Small intestine (tissue), 7 donors: ENCODE results near the gene ELF3. TPM values are rescaled to one million over a fixed set of nuclear protein-coding genes. Genes with fewer than 3 reads are reported as not detected.
A peak's percentile ranks its signal among the peaks of the same experiment; 100 is the strongest.
"Not testable (repeated sequence)": the region's sequence is repeated elsewhere in the genome, so short reads cannot be mapped to it uniquely, and the experiment has no call there.

Source experiments
- DNase-seq, 2 donors: peaks; one replicate each; pipeline versions ENCODE4 v3.0.0 to v3.0.0-alpha.2; 2013
- FAIRE-seq: peaks from 2 replicates; lab custom pipeline; 2012; peaks lifted over from hg19 to GRCh38; lab: Jason Lieb, UNC
- H3K27ac ChIP-seq, 3 donors: one replicate each; pipeline ENCODE4 v1.5.1; 2013; ENCODE audit warnings: low read length in 2 of 3, mild to moderate bottlenecking in 2 of 3, control low read depth in 1 of 3, inconsistent platforms in 1 of 3, low read depth in 1 of 3, moderate library complexity in 1 of 3
- H3K27me3 ChIP-seq, 3 donors: one replicate each; pipeline ENCODE4 v1.6.1; 2013; ENCODE audit warnings: low read length in 3 of 3, inconsistent platforms in 1 of 3; ENCODE audit not compliant: control insufficient read depth in 3 of 3, insufficient read depth in 3 of 3
- H3K36me3 ChIP-seq, 3 donors: one replicate each; pipeline ENCODE4 v1.6.1; 2013; ENCODE audit warnings: low read length in 3 of 3, inconsistent platforms in 1 of 3, low read depth in 1 of 3, mild to moderate bottlenecking in 1 of 3, moderate library complexity in 1 of 3; ENCODE audit not compliant: control insufficient read depth in 3 of 3, insufficient read depth in 2 of 3
- H3K4me1 ChIP-seq, 3 donors: one replicate each; pipeline ENCODE4 v1.6.1; 2013; ENCODE audit warnings: low read length in 2 of 3, inconsistent platforms in 1 of 3, low read depth in 1 of 3, mild to moderate bottlenecking in 1 of 3, moderate library complexity in 1 of 3; ENCODE audit not compliant: control insufficient read depth in 3 of 3, insufficient read depth in 2 of 3
- H3K4me3 ChIP-seq, 3 donors: one replicate each; pipeline ENCODE4 v1.5.1; 2013; ENCODE audit warnings: low read length in 3 of 3, control low read depth in 1 of 3, inconsistent platforms in 1 of 3, low read depth in 1 of 3, mild to moderate bottlenecking in 1 of 3, moderate library complexity in 1 of 3
- H3K9me3 ChIP-seq, 2 donors: one replicate each; pipeline ENCODE4 v1.6.1; 2013; ENCODE audit warnings: low read depth in 1 of 2, low read length in 1 of 2; ENCODE audit not compliant: control insufficient read depth in 2 of 2, insufficient read depth in 1 of 2
- WGBS, 3 donors: extraction: QIAGEN DNeasy Blood & Tissue Kit; methylation state at CpG; one replicate each; pipeline ENCODE4 v1.1.7; 2013; 5-methylcytosine and 5-hydroxymethylcytosine counted together
- polyA plus RNA-seq, 4 donors: library from polyadenylated mRNA; stranded (reverse) in 3 of 4; unstranded in 1 of 4; fragments of 200-250 nt in 3 of 4; fragments of 120-200 nt in 1 of 4; gene quantifications; one replicate each; pipeline versions ENCODE4 v1.2.1 to v1.2.3, GENCODE V29; 2013
- donor health status: healthy with polysubstance abuse.
- donor health status: control.
- donor health status: control.
- donor health status: Bipolar disorder and iron deficiency.
- donor health status: healthy.

The ELF3 gene
- polyA plus RNA-seq, 4 donors, result 261 to 708 (median 441) TPM

DNA sequence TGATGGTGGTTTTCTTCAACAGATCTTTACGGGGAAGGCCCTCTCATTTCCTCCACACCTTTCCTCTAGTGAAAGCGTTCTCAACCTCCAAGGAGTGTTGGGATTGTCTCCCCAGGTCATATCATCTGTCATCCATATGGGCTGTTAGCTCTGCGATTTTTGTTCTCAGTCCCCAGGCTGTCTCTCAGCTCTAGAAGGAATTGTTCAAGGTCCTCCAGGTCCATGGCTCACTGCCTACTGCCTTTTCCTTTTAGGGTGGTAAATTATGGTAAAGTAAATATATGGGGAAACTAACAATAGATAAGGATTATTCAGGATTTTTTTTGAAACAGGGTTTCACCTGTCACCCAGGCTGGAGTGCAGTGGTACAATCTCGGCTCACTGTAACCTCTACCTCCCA lies 37.6 kb downstream of the ELF3 start:
- H3K27ac ChIP-seq, result peak overlapping the region; percentile 82 to 99 (median 97)
- peaks cover 4 to 45% (median 6%) of the 10 kb centered on the region in 3 donors for H3K4me1 ChIP-seq
- no peak overlapping the region for H3K4me3 ChIP-seq
- no peak for FAIRE-seq
- WGBS, 3 donors, result 10 to 55% (median 30%) methylated on average over 4 of the region's 4 CpGs
- H3K9me3 ChIP-seq, result no peaks in the 10 kb centered on the region
- no peaks in the 10 kb centered on the region for H3K27me3 ChIP-seq
- peaks cover 0 to 2% (median 0%) of the 10 kb centered on the region in 3 donors for H3K36me3 ChIP-seq
- peak; percentile 72 to 76 for DNase-seq

DNA sequence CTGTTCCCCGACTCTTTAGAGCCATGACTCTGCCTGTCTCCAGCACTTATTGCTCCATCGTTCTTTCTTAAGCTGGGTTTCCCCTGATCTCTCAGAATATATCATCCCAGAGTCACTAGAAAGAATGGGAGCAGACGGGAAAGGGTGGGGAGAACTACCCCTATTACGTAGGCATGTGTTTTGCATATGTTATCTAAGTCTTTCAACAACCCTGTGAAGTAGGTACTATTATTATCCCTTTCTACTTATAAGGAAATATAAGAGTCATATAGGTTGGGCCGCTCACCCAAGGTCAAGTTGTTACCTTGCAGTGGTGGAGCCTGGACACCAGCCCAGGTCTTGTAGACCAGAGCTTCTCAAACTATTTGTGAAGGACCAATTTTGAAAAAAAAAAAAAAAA lies 38.7 kb downstream of the ELF3 start:
- Histone ChIP-seq H3K27ac (peak overlapping the region; percentile 30 to 97 (median 82)), H3K4me1 (peaks cover 4 to 40% (median 6%) of the 10 kb centered on the region in 3 donors), H3K27me3 (no peaks in the 10 kb centered on the region), H3K36me3 (peaks cover 0 to 2% (median 0%) of the 10 kb centered on the region in 3 donors), H3K9me3 (no peaks in the 10 kb centered on the region), H3K4me3 (no peak overlapping the region)
- 27 to 57% (median 35%) methylated on average over 5 of the region's 5 CpGs for WGBS, 3 donors
- FAIRE-seq (no peak), DNase-seq (peak in 1 of 2 donors; percentile 65)

DNA sequence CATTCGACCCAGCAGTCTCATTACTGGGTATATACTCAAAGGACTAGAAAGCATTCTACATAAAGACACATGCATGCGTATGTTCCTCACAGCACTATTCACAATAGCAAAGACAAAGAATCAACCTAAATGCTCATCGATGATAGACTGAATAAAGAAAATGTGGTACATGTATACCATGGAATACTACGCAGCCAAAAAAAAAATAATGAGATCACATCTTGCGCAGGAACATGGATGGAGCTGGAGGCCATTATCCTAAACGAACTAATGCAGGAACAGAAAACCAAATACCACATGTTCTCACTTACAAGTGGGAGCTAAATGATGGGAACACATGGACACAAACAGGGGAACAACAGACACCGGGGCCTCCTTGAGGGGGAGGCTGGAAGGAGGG lies 43.7 kb downstream of the ELF3 start:
- peaks cover 0 to 20% (median 2%) of the 10 kb centered on the region in 3 donors for H3K4me1 ChIP-seq
- 93 to 98% (median 94%) methylated on average over 7 of the region's 7 CpGs for WGBS, 3 donors
- DNase-seq (no peak), FAIRE-seq (no peak)
- H3K4me3 ChIP-seq, result no peak overlapping the region
- no peaks in the 10 kb centered on the region for H3K27me3 ChIP-seq
- H3K27ac ChIP-seq, result no peak overlapping the region
- H3K9me3 ChIP-seq, result no peaks in the 10 kb centered on the region
- no peaks in the 10 kb centered on the region for H3K36me3 ChIP-seq

DNA sequence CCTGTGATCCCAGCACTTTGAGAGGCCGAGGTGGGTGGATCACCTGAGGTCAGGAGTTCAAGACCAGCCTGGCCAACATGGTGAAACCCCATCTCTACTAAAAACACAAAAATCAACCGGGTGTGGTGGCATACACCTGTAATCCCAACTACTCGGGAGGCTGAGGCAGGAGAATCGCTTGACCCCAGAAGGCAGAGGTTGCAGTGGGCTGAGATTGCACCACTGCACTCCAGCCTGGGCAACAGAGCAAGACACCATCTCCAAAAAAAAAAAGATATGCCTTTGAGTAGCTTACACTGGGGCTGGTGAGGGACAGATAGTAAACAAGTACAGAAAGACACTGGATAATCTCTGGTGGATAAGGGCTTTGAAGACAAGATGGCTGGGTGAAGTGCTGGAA lies 44.3 kb downstream of the ELF3 start:
- not testable (repeated sequence) for FAIRE-seq, H3K27ac ChIP-seq

DNA sequence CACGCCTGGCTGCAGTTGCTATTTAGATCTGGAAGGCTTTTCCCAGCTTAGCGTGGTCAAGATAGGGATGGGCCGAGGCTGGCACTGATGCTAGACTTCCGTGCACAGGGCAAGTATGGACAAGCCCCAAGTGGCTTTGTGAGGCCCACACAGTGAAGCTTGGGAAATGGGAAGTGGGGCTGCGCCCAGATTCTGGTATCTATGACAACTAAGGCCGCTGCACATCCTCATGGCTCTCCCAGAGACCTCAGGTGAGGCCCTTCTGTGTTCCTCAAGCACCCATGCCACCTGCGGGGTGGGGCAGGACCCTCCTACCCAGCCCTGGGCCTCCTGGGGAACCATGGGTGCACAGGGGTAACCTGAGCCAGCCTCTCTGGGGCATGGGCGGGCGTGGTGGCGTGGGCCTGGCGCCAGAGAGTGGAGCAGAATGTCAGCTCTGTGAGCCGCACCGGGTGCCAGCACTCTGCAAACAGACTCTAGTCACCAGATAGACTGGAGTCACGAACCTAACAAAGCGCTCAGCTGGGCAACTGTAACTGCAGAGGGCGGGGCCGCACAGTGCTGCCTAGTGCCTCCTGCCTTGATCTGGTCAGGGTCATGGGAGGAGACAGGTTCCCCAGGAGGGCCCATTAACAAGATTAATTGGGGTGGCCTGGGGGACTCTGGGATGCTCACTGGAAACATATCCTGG lies 46.4 kb downstream of the ELF3 start:
- WGBS, 3 donors, result 12 to 62% (median 32%) methylated on average over 17 of the region's 17 CpGs
- no peak for FAIRE-seq
- H3K27ac ChIP-seq, result peak overlapping the region; percentile 63 to 84 (median 83)

More for the DNA sequence above, 44.3 kb downstream of the ELF3 start:
- peaks cover 0 to 20% (median 2%) of the 10 kb centered on the region in 3 donors for H3K4me1 ChIP-seq
- DNase-seq, H3K27me3 ChIP-seq, H3K36me3 ChIP-seq, H3K4me3 ChIP-seq, H3K9me3 ChIP-seq: not testable (repeated sequence)
- WGBS, 3 donors, result 71 to 80% (median 77%) methylated on average over 4 of the region's 4 CpGs

DNA sequence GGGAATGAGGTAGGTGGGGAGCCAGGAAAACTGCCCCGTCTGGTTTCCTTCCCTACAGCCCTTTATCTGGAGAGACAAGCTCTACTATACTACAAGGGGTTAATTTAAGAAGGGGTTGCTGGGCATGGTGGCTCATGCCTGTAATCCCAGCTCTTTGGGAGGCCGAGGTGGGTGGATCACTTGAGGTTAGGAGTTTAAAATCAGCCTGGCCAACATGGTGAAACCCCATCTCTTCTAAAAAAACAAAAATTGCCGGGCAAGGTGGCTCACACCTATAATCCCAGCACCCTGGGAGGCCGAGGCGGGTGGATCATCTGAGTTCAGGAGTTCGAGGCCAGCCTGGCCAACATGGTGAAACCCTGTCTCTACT lies 46.9 kb downstream of the ELF3 start:
- 34 to 57% (median 45%) methylated on average over 6 of the region's 6 CpGs for WGBS, 3 donors
- H3K27ac ChIP-seq, result peak overlapping the region; percentile 12 to 84 (median 63)

More for the DNA sequence above, 46.4 kb downstream of the ELF3 start:
- H3K4me1 ChIP-seq, result peaks cover 0 to 20% (median 2%) of the 10 kb centered on the region in 3 donors
- DNase-seq, result peak; percentile 84 to 93
- no peaks in the 10 kb centered on the region for H3K27me3 ChIP-seq
- no peaks in the 10 kb centered on the region for H3K9me3 ChIP-seq
- H3K4me3 ChIP-seq, result no peak overlapping the region
- no peaks in the 10 kb centered on the region for H3K36me3 ChIP-seq

DNA sequence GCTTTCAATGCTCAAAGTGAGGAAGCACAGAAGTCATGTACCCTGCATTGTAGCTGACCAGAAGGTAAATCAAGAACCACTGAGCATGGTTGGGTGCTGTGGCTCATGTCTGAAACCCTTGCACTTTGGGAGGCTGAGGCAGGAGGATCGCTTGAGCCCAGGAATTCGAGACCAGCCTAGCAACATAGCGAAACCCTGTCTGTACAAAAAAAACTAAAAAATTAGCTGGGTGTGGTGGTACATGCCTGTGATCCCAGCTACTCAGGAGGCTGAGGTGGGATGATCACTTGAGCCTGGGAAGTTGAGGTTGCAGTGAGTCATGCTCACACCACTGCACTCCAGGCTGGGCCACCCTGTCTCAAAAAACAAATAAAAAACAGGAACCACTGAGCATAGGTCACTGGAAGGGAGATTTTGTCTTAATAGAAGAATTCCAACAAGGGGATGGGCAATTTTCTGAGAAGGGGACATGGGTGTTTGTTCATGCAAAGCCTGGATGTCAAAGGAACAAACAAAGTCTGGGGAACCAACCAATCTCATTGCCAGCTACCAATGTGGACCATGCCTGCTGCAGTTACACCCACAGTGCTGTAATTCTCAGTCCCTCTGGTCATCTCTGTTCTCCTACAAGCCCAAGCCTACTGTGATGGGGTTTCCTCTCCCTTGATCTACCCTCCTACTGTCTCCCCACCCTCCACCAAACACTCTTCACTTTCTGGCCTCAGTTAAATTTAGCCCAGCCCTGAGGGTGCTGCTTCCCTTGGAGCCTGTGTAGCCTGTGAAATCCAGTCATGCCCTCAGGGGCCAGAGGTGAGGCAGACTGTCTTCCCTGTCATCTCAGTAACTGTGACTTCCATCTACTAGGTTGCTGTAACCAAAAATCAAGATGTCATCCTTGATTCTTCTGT lies 47.9 kb downstream of the ELF3 start:
- DNase-seq, result peak in 1 of 2 donors; percentile 26
- Histone ChIP-seq H3K4me3 (no peak overlapping the region), H3K4me1 (peaks cover 0 to 20% (median 2%) of the 10 kb centered on the region in 3 donors), H3K27me3 (peaks cover 0 to 2% (median 0%) of the 10 kb centered on the region in 3 donors), H3K36me3 (no peaks in the 10 kb centered on the region), H3K27ac (peak overlapping the region in 2 of 3 donors; percentile 13 to 25), H3K9me3 (no peaks in the 10 kb centered on the region)
- no peak for FAIRE-seq
- WGBS, 3 donors, result 89 to 93% (median 93%) methylated on average over 3 of the region's 3 CpGs

More for the DNA sequence above, 46.9 kb downstream of the ELF3 start:
- not testable (repeated sequence) for DNase-seq, FAIRE-seq, H3K4me3 ChIP-seq, H3K9me3 ChIP-seq, H3K27me3 ChIP-seq, H3K36me3 ChIP-seq
- peaks cover 0 to 20% (median 2%) of the 10 kb centered on the region in 3 donors for H3K4me1 ChIP-seq

DNA sequence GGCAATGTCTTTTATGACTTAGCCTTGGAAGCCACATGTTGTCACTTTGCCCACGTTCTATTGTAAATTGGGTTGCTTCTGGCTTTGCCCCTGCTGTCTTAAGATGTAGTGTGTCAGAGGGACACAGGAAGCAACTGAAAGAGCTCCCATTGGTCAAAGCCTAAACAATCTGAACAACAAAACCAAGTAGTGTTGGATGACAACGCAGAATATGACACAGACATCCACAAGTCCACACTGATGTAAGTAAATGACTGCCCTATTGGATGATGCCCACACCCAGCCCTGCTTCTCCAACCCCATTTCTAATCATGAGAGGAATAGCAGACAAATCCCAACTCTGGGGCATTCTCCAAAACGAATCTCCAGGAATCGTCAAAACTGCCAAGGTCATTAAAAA lies 50.7 kb downstream of the ELF3 start:
- Histone ChIP-seq H3K27ac (no peak overlapping the region), H3K4me3 (no peak overlapping the region), H3K4me1 (peaks cover 0 to 20% (median 2%) of the 10 kb centered on the region in 3 donors), H3K36me3 (no peaks in the 10 kb centered on the region), H3K27me3 (peaks cover 0 to 2% (median 0%) of the 10 kb centered on the region in 3 donors), H3K9me3 (no peaks in the 10 kb centered on the region)
- 71 to 83% (median 78%) methylated on average over 4 of the region's 4 CpGs for WGBS, 3 donors
- DNase-seq, result no peak
- FAIRE-seq, result no peak
